Measurements from ENCODE around the gene LRRN4.

The LRRN4 gene

DNA sequence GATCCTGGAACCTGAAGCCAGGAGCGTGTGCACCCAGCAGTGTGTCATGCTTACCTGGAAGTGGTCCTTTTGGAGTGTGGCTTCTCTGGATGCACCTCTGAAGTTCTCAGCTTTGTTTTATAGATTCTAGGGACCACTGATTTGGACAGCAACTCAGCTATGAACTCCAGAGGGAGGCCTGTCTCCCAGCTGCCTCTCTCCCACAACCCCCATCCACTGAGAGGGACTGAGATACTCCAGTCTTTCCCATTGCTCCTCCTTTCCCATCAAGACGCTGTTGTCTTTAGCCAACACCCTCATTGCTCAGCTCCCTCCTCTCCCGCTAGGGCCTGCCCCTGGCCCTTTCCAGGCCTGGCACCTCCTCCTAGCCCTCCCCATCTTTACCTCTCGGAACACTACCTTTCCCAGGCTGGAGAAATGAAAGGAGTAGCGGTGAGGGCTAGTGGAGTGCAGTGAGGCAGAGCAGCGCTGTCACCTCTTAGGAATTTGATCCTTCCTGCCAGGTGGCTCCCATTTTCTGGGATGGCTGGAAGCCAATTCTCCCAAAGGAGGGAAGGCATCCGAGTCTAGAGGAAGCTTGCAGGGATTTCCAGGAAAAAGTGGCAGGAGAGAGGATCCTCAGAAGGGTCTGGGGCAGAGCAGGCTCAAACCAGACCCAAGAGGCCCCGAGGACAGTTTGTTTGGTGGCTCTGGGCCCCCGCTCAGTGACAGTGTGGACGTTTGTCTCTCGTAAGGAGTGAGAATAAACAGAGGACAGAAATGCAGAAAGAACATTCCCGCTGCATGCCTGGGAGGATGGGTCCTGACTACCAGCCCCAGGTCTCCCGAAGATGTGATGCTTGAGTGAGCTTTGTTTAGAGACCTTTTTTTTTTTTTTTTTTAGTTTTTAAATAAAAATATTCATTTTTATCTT is at the start of gene LRRN4:
Gene LRRN4 (minus strand): TSS at position 285 of the 913 bp plus-strand sequence. CDS start 1,261 bp downstream, outside the sequence.
- peak; percentile 53 for DNase-seq

GRCh38 chr20:6103301-6103700 is 49.4 kb upstream of the LRRN4 start:
- DNase-seq: no peak

GRCh38 chr20:6101346-6101745 is 47.5 kb upstream of the LRRN4 start:
- no peak for DNase-seq

- DNase-seq: no peak
These were observed 46.4 kb upstream of the LRRN4 start for GRCh38 chr20:6100246-6100645.

DNA sequence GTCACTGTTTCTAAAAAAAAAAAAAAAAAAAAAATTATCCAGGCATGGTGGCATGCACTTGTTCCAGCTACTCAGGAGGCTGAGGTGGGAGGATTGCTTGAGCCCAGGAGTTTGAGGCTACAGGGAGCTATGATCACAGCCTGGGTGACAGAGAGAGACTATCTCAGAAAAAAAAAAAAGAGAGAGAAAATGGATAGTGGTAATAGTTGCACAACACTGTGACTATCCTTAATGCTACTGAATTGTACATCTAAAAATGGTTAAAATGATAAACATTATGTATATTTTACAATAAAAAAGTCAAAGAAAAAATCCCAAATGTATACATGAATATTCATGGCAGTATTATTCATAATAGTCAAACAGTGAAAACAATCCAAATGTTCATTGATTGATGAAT is 46.0 kb upstream of the LRRN4 start:
- DNase-seq: no peak

GRCh38 chr20:6095409-6095808 is 41.5 kb upstream of the LRRN4 start:
- no peak for DNase-seq

DNA sequence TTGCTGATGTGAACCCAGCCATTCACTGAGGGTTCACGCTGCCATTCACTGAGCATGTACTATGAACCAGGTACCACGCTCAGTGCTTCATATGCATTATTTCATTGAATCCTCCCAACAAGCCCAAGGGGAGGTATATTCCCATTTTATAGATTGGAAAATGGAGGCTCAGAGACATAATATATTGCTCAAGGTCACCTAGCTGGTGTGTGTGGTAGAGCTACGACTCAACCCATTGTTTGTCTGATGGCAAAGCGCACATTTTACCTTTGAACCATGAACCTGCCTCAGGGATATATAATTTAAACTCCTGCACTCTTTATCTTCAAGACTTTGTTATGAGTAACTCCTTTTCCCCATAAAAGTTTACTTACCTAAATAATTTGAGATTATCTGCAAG is 40.7 kb upstream of the LRRN4 start:
- no peak for DNase-seq

GRCh38 chr20:6094063-6094462 is 40.2 kb upstream of the LRRN4 start:
- no peak for DNase-seq

DNA sequence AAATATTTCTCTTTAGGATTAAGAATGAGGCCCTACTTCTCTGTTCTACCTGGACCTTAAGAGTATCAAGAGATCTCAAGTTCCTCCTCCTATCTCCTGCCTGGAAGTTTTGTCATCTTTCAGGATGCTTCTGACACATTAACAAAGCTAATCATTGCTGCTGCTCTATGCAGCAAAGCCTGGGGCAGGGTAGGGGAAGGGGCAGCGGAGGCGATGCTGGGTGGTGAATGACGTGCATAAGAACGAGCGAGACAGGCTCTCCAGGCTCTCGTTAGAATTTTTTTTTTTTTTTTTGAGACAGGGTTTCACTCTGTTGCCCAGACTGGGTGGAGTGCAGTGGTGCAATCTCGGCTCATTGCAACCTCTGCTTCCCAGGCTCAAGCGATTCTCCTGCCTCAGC is 37.8 kb upstream of the LRRN4 start:
- DNase-seq: no peak

- no peak for DNase-seq
These were observed 33.0 kb upstream of the LRRN4 start for GRCh38 chr20:6086868-6087267.

GRCh38 chr20:6083926-6084325 is 30.1 kb upstream of the LRRN4 start:
- no peak for DNase-seq

DNA sequence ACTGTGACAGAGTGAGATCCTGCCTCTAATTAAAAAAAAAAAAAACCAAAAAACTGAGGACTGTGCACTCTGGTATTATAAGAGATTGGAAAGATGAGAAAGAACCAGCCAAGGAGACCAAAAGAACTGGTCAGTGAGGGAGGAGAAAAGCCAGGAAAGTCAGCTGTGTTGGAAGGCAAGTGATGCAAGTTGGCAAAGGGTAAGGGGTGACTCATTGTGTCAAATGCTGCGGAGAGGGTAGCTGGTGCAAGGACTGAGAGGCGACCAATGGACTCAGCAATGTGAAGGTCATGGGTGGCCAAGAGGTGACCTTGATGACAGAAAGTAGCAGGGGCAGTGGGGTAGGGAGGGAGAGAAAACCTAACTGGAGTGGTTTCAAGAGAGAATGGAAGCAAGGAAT is 27.4 kb upstream of the LRRN4 start:
- DNase-seq: no peak

- no peak for DNase-seq
These were observed 25.2 kb upstream of the LRRN4 start for GRCh38 chr20:6079016-6079415.

- no peak for DNase-seq
These were observed 21.8 kb upstream of the LRRN4 start for GRCh38 chr20:6075428-6076219.

- no peak for DNase-seq
These were observed 20.9 kb upstream of the LRRN4 start for GRCh38 chr20:6074784-6075183.

GRCh38 chr20:6074145-6074561 is 20.3 kb upstream of the LRRN4 start:
- DNase-seq: no peak

DNA sequence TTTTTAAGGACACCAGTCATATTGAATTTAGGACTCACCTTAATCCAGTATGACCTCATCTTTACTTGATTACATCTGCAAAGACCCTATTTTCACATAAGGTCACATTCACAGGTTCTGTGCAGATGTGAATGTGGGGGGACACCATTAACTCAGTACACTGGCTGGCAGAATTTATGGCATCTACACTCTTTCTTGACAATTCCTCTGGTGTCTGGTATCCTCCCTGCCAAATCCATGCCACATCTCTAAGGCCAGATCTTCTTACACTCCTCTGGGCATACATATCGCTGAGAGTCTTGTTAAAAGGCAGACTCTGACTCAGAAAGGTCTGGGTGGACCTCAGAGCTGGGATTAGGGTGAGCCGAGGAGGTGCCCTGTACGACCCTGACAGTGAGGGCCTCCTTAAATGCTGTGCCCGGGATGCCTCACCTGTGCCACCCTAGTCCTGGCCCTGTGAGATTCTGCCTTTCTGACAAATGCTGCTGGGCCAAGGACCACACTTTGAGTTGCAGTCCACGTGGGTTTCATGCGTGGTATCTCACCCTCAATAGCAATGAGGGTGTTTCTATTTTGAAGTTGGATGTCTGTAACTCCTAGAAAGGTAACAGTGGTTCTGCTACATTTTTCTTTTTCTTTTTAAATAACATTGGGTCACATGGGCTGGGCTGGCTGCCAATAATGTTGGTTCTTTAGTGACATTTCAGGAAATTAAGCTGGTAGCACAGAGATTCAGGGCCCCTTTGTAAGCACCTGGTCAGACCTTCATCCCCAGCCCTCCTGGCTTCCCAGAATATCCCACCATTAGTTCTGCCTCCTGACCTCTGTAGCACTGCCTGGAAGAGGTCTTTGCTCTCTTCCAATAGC is 17.2 kb upstream of the LRRN4 start:
- no peak for DNase-seq

DNA sequence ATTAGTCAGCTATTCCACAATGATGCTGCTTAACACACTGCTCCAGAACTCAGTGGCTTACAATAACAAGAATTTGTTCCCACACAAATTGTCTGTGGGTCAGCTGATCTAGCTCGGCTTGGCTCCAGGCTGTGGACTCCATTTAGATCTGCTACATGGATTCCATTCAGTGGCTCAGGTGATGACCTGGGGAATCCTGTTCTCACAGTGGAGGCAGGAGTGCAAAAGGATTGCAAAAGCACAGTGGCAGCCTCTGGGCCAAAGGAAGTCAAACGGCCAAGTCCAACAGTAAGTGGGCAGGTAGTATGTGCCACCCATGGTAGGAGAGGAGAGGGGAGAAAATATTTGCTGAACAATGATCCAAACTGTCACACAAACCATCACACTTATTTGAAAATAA is 15.8 kb upstream of the LRRN4 start:
- no peak for DNase-seq

GRCh38 chr20:6067763-6068318 is 14.0 kb upstream of the LRRN4 start:
- DNase-seq: no peak

DNA sequence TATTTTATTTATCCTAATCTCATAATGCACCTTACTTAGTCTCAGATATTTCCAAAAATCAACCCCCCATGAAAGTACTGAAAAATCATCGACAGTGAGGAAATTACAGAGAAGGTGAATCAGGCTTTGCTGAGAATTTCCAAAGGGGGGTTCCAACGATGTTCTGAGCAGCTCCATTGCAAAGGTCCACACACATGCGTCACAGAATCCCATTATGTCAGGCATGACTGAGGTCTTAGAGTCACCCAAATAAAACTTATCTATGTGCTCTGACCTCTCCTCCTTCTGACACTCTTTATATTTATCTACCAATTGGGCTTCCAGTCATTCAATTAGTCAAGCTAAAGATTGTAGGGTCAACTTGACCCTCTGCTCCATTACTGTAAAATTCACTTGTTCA is 12.7 kb upstream of the LRRN4 start:
- no peak for DNase-seq

DNA sequence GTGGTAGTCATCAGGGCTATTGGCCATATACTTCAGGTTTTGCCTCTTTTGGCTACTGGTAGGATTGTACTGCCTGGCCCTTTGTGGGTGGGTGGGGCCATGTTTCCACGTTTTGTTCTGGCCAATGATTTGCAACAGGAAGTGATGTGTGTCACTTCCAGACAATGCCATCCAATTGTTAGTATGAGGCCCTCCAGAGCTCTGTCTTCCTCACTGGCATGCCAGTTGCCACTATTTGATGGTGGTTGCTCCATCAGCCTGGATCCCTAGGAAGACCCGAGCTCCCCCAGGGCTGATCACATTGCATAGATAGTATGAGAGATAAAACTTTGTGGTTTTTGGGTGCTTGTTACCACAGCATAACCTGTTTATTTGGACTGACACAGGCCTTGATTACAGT is 7.7 kb upstream of the LRRN4 start:
- DNase-seq: no peak

- DNase-seq: no peak
These were observed 6.4 kb upstream of the LRRN4 start for GRCh38 chr20:6060213-6060612.

All from SHP77 treated with DMSO at 0.1 percent for 48 hours (cell line).